ENCODE results near the gene MAP7.

GRCh38 chr6:136563386-136564152 lies 13.3 kb upstream of the MAP7 start:
- no peak for TF ChIP-seq CTCF (conservative IDR thresholded peaks at IDR 0.05)
- no peak for TF ChIP-seq EZH2 (IDR thresholded peaks at IDR 0.05; ENCODE audit: low read depth)

Data from PC-9 (cell line).